ENCODE results near the gene IL13.

- TF ChIP-seq, protein P1, sequence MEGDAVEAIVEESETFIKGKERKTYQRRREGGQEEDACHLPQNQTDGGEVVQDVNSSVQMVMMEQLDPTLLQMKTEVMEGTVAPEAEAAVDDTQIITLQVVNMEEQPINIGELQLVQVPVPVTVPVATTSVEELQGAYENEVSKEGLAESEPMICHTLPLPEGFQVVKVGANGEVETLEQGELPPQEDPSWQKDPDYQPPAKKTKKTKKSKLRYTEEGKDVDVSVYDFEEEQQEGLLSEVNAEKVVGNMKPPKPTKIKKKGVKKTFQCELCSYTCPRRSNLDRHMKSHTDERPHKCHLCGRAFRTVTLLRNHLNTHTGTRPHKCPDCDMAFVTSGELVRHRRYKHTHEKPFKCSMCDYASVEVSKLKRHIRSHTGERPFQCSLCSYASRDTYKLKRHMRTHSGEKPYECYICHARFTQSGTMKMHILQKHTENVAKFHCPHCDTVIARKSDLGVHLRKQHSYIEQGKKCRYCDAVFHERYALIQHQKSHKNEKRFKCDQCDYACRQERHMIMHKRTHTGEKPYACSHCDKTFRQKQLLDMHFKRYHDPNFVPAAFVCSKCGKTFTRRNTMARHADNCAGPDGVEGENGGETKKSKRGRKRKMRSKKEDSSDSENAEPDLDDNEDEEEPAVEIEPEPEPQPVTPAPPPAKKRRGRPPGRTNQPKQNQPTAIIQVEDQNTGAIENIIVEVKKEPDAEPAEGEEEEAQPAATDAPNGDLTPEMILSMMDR (IDR thresholded peaks at IDR 0.05), result no peak
- TF ChIP-seq, protein P2, sequence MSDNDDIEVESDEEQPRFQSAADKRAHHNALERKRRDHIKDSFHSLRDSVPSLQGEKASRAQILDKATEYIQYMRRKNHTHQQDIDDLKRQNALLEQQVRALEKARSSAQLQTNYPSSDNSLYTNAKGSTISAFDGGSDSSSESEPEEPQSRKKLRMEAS (CRISPR knock-in tag; IDR thresholded peaks at IDR 0.05), result no peak
- TF ChIP-seq ATF3 (CRISPR knock-in tag; conservative IDR thresholded peaks at IDR 0.05) (no peak), FOXJ3 (CRISPR knock-in tag; IDR thresholded peaks at IDR 0.05; ENCODE audit: borderline replicate concordance) (no peak), NR3C1 (CRISPR knock-in tag; conservative IDR thresholded peaks at IDR 0.05; ENCODE audit: low read depth) (no peak), NFYB (CRISPR knock-in tag; conservative IDR thresholded peaks at IDR 0.05; ENCODE audit: low read depth) (no peak)
- TF ChIP-seq, protein P3, sequence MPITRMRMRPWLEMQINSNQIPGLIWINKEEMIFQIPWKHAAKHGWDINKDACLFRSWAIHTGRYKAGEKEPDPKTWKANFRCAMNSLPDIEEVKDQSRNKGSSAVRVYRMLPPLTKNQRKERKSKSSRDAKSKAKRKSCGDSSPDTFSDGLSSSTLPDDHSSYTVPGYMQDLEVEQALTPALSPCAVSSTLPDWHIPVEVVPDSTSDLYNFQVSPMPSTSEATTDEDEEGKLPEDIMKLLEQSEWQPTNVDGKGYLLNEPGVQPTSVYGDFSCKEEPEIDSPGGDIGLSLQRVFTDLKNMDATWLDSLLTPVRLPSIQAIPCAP (CRISPR knock-in tag; IDR thresholded peaks at IDR 0.05), result no peak
- TF ChIP-seq, protein P4, sequence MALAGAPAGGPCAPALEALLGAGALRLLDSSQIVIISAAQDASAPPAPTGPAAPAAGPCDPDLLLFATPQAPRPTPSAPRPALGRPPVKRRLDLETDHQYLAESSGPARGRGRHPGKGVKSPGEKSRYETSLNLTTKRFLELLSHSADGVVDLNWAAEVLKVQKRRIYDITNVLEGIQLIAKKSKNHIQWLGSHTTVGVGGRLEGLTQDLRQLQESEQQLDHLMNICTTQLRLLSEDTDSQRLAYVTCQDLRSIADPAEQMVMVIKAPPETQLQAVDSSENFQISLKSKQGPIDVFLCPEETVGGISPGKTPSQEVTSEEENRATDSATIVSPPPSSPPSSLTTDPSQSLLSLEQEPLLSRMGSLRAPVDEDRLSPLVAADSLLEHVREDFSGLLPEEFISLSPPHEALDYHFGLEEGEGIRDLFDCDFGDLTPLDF (CRISPR knock-in tag; IDR thresholded peaks at IDR 0.05), result no peak
- TF ChIP-seq, protein P5, sequence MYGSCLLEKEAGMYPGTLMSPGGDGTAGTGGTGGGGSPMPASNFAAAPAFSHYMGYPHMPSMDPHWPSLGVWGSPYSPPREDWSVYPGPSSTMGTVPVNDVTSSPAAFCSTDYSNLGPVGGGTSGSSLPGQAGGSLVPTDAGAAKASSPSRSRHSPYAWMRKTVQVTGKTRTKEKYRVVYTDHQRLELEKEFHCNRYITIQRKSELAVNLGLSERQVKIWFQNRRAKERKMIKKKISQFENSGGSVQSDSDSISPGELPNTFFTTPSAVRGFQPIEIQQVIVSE (CRISPR knock-in tag; IDR thresholded peaks at IDR 0.05; ENCODE audit: borderline replicate concordance), result no peak
These were observed 22.1 kb upstream of the IL13 start for GRCh38 chr5:132635873-132636272.

Measured in WTC11 (cell line).